ENCODE data around the gene PRPF6.
A peak's percentile ranks its signal among the peaks of the same experiment; 100 is the strongest.
"Not testable (repeated sequence)": the region's sequence is repeated elsewhere in the genome, so short reads cannot be mapped to it uniquely, and the experiment has no call there.

PRPF6 gene

DNA sequence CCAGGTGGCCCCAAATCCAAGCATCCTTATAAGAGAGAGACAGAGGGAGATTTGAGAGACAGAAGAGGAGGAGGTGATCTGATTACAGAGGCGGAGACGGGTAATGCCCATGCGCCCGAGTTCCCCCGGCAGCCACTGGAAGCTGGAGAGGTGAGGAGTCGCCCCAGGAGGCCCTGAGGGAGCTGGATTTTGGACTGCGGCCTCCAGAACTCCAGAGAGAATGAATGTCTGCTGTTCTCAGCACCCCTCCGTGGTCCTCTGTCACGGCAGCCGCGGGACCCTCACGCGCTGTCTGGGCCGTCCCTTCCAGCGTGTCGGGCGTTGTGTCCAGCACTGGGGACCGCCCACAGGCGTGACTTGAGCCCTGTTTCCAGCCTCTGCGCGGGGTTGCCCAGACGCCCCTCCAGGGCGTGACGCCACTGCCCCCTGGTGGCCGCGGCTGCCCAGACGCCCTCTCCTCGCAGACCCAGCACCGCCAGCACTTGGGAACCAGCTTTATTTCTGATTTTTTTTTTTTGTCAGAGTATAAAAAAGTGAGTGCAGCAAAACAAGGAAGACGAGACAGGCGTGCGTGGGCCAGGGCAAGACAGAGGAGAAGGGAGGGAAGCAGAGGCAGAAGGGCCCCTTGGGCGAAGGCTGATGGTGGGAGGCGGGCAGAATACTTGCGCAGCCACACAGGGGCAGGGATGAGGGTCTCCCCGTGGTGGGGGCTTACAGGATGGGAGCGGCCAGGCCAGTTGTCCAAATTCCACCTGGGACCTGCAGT, 7.1 kb upstream of the PRPF6 start:
- DNase-seq (ENCODE audit: low read depth) = no peak

DNA sequence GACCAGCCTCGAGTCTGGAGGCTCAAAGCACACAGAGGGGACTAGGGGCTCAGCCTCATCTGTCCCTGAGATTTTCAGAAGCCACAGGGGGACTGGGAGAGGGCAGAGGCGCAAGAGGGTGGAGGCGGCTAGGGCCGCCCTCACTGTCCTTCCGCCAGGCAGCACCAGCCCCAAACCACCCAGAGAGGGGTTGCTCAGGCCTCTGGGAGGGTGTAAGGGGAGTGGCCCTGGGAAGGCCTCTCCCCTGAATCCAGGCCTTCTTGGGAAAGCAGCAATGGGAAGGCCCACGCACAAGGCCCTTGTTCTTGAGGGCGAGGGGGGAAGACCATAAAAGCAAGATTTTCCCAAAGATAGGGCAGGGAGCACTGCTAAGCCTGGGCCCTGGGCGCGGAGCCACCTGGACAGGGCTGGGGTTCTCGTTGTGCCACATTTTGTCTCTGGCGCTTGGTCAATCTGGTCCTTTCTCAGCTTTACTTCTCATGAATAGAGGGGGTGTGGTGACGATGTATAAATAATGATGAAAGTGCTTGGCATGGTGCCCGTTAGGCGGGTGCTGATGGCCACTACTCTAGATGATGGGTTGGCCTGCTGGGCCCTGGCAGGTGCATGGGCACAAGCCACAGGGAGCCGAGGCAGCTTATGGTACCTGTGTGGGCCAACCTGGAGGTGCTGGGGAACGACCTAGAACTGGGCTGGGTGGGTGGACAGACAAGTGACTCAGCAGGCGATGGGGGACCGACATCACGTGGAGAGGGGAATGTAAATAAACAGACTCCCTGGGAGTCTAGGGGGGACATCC, 6.3 kb upstream of the PRPF6 start:
- no peak for DNase-seq (ENCODE audit: low read depth)

DNA sequence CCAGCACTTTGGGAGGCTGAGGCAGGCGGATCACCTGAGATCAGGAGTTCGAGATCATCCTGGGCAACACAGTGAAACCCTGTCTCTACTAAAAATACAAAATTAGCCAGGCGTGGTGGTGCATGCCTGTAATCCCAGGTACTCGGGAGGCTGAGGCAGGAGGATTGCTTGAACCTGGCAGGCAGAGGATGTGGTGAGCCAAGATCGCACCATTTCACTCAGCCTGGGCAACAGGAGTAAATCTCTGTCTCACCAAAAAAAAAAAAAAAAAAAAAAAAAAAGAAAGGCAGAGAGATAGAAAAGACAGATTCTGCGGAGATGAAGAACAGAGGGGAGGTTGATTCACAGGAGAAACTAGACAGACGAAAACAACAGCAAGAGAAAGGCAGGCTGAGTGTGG, 4.4 kb upstream of the PRPF6 start:
- not testable (repeated sequence) for DNase-seq (ENCODE audit: low read depth)

DNA sequence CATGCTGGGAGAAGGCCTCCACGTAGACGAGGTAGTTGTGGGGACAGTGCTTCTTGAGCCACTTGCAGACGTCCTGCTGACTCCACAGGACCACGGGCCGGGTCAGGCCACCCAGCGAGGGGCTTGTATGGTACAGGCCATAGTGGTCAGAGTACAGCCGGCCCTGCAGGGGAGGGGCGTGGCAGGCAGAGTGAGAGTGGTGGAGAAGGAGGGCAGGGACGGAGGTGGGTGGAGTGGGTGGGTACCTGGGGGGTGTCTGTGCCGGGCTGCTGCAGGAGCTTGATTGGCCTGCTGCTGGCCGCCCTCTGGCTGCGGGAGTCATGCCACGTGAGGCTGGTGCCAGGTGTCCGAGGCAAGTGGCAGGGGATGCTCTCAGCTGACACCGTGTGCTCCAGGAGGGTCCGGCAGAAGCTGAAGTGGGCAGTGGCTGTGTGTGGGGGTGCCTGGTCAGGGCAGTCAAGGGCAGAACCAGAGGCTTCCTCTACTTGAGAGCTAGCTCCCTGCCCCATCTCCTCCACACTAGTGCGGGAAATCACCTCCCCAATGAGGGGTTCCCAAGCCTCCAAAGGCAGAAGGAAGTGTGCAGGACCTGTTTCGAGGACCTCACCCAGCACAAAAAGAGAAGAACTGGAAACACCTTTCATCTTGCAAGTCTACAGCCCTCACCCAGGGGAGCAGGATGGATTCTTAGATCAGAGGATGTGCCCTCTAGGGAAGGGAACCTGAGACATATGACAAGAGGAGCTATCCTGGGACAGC, 3.8 kb upstream of the PRPF6 start:
- no peak for DNase-seq (ENCODE audit: low read depth)

DNA sequence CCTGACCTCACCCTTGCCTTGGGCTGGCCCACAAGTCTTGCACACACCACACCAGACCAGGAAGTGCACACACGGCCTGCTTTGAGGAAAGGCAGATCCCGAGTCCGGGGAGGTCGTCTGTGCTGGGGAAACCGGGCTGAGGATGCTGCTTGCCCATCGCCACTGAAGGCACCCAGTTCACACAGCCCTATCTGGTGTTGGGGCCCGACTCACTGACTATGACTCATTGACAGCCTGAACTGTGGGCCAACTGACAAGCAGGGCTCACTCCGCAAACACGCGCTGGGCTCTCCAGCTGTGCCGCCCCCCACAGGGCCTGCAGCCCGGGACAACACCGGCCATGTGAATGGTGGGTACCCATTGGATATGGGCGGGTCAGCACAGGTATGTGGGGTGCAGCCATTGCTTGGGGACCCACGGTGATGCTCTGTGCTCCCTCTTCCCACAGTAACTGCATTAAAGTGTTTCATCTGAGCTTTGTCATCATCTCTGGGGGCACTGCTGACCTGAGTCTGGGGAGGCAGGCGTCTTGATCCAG, 3.1 kb upstream of the PRPF6 start:
- no peak for DNase-seq (ENCODE audit: low read depth)

DNA sequence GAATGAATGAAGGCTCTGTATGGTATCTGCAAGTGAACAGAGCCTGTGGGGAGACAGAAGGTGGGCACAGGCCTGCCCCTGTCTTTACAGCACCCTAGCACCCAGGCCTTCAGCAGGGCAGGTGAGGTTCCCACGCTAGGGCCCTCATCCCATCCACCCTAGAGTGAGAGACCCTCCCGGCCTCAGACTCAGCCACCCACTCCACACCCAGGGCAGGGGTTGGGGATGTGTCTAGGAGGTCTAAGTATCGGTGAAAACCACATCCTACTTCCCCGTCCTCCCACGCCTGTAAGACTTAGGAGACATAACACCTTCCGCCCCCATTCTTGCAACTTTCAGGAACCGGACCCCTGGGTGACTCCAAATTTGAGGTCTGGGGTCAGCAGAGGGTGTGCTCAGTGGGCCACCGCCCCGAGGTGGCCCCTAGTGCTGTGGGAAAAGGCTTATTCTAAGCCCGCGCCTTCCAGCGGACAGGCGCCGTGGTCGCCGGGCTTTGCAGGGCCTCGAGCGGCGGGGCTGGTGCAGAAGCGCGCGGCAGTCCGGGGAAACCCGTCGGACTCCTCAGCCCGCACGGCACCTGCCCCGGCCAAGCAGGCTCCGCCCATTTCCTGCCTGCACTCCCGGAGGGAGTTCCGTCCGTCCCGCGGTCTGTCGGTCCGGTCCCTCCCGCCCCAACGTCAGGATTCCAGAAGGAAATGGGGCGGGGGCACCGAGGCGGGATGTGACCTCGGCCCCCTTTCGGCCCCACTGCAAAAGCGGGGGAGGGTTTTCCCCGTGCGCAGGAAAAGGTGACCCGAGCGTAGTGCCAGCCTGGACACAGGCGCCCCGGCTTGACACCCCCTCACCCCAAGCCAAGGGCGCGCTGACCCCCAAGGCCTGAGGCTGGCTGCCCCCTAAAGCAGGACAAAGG, 2.4 kb upstream of the PRPF6 start:
- DNase-seq (ENCODE audit: low read depth) = no peak

DNA sequence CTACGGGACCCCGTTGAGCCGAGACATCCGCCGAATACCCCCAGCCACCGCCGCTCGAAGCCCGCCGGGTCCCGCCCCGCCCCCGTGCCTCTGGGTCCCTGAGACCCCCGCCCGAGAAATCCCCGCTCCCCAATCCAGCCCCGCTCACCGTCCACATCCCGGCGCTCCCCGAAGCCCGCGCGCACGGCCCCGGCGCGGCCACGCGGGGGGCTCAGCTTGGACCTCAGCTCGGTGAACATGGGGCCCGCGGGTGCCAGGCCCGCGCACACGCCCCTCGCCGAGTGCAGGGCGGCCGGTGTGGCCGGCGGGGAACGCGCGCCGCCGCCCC, 1.7 kb upstream of the PRPF6 start:
- DNase-seq (ENCODE audit: low read depth) = no peak

DNA sequence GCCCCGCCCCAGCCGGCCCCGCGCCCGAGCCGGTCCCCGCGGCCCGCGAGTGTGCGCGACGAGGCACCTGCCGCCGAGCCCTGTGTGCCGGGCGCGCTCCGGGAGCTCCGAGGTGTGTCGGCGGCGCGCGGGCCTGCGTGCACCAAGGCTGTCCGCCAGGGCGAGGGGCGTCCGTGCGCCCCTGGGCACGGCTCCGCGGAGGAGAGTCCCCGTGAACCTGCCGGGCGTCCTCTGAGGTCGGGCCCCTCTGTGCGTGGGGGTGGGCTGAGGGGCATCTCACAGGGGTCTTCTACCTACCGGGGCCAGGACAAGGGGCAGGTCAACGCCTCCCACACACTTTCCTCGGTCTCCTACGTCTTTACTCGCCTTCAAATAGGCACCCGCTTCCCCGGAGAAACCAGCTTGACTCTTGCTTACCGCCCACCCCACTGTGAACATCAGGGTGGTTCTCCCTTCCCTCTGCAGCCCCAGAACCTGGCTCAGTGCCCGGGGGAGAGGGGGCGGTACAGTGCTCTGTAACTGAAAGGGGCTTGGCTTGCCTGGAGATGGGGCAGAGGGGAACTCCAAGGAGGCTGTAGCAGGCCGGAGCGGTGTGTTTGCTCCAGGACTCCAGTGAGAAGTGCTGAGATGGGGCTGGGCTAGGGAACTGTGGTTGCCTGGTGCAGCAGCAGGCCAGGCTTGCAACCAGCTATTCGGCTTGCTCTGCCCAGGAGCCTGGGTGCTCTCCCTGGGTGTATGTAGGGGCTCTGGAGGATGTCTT, 1.2 kb upstream of the PRPF6 start, which contains the start of gene SAMD10:
Gene SAMD10 (minus strand): TSS at position 86 of the 760 bp plus-strand sequence. CDS start 175 bp downstream, outside the sequence.
- no peak for DNase-seq (ENCODE audit: low read depth)

DNA sequence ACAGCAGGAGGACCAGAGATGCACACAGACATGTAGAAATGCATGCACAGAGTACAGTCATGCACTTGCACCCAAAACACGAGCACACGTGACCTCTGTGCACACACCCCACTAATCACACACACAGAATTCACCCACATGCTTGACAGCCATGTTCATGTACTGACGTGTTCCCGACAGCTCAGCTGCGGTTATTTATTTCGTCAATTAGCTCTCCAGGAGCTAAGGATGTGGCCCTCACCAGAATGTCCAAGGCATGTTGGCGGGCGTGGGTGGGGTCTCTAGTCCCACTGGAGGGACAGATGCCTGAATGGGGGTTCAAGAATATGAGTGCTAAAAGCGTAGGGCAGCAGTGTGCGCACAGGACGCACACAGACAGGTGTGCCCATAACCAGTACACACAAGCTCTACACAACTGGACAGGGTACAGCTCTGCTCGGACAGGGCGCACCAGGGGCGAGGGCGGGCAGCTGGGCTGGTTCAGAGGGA, 571 bp upstream of the PRPF6 start:
- DNase-seq (ENCODE audit: low read depth) = no peak

DNA sequence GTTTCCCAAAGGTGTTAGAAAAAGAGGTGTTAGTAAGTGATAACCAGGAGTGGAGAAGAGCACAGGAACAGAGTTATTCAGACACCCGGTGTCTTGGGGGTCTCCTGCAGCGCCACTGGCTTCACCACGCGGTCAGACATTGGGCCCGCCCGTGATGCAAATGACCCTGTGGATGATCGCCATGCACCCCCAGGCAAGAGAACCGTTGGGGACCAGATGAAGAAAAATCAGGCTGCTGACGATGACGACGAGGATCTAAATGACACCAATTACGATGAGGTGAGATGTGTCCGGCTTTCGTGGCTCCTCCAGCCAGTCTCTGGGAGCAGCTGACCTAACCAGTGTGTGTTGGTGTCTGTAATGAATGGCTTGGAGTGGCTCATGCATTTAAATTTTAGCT, 2.0 kb downstream of the PRPF6 start:
- DNase-seq (ENCODE audit: low read depth) = no peak

DNA sequence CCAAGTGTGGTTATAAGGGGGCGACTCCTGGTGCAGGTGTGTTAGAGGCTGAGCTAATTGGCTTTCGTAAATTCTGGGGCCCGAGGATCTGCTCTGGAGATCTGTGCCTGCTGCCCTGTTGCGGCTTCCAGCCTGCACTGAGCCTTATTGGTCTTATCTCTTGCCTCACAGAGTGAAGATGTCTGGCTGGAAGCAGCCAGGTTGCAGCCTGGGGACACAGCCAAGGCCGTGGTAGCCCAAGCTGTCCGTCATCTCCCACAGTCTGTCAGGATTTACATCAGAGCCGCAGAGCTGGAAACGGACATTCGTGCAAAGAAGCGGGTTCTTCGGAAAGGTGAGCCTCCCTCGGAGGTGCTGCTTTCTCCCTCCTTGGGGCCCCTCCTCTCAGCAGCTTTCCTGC, 20.0 kb downstream of the PRPF6 start:
- no peak for DNase-seq (ENCODE audit: low read depth)

DNA sequence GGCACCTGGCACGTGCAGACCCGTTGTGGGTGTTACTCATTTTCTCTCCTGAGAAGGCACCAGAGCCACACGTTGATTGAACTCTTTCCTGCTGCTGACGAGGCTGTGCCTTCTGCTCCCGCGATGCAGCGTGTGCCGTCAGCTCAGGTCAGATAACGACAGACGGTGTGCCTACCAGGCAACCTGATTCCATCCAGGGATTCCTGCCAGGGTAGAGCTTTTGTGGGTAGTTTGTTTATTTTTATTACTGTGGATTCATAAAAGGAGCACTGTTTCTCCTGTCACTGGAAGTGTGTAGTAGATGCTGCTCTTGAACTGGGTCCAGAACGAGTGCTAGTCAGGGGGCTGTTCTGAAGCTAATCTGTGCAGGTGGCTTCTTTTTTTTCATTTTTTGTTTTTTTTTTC, 20.7 kb downstream of the PRPF6 start:
- no peak for DNase-seq (ENCODE audit: low read depth)

DNA sequence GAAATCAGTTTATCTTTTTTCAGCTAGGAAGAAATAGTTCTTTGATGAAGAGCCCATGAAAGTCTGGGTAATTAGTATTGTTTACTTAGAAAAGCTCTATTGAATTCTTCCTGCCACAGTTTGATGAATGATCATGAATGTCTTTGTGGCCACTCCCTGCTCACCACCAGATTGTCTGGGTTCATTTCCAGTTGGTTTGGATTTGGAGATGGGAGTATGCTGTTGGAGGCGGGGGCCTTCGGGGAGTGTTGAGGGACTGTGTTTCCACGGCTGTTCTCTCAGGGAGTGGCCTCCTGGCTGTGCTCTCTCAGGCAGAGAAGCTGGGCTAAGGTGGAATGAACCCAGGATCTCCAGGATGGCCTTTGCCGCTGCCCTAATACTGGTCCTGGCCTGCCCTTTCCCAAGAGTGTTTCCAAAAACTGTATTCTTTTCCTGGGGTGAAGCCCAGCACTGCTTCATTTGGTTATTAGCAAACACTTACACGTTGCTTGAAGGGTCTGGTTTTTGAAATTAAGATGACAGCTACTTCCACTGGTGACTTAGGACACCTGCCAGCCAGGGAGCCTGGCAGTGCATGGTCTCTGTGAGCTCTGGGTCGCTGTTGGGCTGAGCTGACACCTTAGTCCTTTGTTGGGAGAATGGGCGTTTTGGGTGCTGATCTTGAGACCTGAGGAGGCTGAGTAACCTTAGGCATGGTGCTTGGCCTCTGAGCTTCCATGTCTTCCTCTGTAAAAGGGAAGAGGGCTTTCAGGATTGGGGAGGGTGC, 23.2 kb downstream of the PRPF6 start:
- DNase-seq (ENCODE audit: low read depth) = no peak

DNA sequence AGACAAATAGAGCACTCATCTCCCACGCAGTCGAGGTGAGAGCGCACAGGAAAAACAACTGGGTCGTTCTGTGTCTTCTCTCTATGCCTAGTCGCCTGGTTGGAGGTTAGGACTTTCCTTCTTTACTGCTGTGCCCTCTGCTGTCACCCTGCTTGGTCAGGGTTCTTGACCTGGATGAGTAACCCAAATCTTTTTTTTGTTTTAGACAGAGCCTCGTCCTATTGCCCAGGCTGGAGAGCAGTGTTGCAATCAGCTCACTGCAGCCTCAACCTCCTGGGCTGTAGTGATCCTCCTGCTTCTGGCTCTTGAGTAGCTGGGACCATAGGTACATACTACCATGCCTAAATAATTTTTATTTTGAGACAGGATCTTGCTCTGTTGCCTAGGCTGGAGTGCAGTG, 24.5 kb downstream of the PRPF6 start:
- no peak for DNase-seq (ENCODE audit: low read depth)

DNA sequence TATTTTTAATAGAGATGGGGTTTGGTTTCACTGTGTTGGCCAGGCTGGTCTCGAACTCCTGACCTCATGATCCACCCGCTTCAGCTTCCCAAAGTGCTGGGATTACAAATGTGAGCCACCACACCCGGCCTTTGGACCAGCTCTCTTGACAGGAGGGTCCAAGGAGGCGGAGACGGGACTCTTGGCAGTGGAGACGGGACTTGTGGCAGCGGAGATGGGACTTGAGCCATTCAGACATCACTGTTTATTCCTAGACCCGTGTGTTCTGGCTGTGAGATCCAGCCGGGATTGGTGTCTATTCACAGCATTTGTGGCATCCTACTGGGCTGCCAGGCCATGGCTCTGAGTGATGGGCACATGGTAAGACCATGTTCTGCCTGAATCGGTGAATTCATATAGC, 25.6 kb downstream of the PRPF6 start:
- DNase-seq (ENCODE audit: low read depth) = no peak

DNA sequence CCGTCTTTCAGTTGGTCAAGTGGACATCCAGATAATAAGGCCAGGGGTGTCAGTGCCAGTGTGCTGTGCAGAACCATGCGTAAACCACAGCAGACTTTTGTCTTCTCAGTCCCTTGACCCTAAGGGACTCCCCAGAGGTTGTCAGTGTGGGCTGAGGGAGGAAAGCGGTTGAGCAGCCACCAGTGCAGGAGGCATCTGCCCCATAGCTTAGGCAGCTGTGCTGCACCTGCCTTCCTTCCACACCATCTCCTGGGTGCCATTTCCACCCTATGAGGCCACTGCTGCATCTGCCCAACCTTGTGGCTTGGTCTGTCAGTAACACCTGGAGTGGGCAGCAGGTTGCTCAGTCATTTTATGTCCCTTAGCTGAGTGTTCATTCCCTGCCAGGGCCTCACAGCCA, 26.0 kb downstream of the PRPF6 start:
- no peak for DNase-seq (ENCODE audit: low read depth)

DNA sequence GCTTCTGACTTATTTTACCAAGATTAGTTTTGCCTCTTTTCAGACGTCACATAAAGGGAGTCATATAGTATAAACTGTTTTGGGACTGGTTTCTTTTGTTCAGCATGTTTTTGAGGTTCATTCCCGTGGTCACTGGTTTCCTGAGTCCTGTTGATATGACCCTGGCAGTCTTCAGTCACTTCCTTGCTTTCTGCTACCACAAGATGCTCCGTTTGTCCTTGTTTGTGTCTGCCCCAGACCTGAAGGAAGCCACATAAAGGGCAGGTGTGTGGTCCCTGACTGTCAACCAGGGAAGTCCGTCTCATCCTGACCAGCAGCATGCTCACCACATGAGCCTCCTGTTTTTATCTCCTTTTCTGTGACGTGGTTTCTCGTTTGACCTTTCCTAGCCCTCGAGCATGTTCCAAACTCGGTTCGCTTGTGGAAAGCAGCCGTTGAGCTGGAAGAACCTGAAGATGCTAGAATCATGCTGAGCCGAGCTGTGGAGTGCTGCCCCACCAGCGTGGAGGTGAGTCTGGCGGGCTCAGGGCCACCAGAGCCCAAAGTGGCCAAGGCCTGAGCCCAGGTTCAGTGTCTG, 29.0 kb downstream of the PRPF6 start:
- DNase-seq (ENCODE audit: low read depth) = no peak

DNA sequence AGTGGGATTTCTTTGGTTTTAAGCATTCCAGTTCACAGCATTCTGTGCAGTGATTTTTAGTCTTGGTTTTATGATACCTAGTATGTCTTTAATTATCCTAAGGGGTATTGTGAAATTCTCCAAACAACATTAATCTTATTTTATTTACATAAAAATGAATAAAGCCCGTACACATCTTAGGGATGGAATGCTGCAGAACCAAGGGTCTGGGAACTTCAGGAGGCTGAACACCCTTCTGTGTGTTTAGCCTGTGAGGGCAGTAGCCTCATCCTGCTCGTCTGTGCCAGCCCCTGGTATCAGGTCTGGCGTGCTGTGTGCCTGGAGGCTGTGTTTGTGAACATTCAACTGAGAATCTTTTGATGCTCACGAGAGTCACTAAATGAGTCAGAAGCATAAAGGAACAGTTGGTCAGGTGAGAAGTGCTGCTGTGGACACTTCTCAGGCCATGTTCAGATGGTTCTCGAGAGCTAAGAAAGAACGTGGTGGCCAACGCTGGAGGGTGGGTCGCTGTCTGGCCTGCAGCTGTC, 29.8 kb downstream of the PRPF6 start:
- DNase-seq (ENCODE audit: low read depth) = peak; percentile 4

DNA sequence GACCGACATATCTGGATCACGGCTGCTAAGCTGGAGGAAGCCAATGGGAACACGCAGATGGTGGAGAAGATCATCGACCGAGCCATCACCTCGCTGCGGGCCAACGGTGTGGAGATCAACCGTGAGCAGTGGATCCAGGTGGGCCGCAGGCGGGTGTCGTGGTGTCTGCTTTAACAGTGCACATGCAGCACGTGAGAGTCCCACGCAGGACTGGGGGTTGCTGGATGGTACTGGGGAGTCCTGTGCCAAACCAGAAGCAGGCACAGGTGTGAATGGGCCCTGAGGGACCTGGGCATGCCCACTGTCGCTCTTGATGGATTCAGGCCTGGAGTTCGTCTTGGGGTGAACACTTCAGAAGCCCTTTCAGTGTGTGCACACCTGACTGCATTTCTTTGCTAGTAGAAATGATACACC, 30.4 kb downstream of the PRPF6 start:
- DNase-seq (ENCODE audit: low read depth) = no peak

Data from HS-5 (cell line).